GM18870 (cell line): Measurements from ENCODE around the gene EIF4H.
"Not testable (repeated sequence)": the region's sequence is repeated elsewhere in the genome, so short reads cannot be mapped to it uniquely, and the experiment has no call there.

Source experiments
- ATAC-seq: cut with Tn5 transposase; IDR thresholded peaks from one replicate; pipeline ENCODE4 v1.9.1; 2021; ENCODE audit warnings: moderate library complexity; ENCODE audit not compliant: unreplicated experiment

EIF4H gene

DNA sequence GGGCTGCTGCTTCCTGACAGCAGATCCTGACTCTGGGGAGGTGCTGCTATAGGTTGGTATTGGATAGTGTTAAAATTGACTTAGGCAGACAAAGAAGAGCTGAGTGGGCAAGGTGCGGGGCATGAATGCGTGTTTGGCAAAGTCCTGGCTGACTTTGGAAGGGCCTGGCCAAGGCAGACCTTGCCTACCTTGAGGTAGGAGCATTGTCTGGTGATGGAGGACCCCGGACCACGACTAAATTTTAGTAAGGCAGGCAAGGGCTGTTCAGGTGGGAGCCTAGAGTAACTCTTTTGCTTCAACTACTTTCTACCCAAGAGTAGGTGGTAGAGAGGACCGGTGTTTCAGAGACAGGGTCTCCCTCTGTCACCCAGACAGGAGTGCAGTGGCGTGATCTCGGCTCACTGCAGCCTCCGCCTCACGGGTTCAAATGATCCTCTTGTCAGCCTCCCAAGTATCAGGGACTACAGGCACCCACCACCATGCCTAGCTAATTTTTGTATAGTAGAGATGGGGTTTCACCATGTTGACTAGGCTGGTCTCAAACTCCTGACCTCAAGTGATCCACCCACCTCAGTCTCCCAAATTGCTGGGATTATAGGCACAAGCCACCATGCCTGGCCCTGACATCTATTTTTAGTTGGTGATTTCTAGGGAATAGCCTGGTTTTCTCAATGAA, 23.4 kb downstream of the EIF4H start:
- no peak for ATAC-seq

DNA sequence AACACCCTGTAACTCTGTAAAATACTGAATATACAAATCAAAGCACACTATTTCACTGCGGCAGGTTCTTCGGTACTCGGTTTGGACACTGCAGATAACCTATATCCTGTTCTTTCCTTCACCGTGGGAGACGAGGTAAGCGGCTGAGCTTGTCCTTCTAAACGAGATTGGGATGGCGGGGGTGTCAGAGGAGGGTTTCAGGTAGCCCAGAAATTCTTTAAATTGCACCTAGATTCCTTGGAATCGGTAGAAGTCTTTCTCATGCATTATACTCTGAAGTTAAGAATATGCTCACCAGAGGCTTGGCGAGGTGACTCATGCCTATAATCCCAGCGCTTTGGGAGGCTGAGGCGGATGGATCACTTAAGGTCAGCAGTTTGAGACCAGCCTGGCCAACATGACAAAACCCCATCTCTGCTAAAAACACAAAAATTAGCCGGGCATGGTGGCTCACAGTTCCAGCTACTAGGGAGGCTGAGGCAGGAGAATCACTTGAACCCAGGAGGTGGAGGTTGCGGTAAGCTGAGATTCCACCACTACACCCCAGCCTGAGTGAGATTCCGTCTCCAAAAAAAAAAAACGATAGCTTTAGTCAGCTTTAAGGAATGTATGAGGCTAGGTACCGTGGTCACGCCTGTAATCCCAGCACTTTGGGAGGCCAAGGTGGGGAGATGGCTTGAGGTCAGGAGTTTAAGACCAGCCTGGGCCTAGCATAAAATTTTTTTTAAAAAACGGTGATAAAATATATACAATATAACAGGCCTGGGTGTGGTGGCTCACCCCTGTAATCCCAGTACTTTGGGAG, 25.6 kb downstream of the EIF4H start:
- ATAC-seq = no peak

DNA sequence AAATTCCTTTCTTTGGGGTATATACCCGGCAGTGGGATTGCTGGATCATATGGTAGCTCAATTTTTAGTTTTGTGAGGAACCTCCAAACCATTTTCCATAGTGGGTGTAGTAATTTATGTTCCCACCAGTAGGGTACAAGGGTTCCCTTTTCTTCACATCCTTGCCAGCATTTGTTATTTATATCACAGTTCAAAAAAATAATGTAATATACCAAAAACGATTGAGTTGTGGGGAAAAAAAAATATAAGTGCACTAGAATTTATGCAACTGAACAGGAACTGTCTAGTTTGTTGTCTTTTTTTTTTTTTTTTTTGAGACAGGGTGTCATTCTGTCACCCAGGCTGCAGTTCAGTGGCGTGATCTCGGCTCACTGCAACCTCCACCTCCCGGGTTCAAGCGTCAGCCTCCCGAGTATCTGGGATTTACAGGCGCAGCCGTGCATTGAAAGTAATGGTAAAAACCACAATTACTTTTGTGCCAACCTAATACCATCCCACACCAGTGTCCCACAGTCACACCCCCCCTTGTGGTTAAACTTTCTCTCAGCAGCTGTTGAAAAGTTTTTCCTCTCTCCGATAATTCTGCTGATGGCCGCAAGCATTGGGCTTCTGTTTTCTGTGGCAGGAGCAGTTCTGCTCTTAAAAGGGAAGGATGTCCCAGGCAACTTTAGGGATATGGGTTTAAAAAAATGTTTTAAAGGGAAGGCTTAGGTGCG, 28.8 kb downstream of the EIF4H start:
- no peak for ATAC-seq

DNA sequence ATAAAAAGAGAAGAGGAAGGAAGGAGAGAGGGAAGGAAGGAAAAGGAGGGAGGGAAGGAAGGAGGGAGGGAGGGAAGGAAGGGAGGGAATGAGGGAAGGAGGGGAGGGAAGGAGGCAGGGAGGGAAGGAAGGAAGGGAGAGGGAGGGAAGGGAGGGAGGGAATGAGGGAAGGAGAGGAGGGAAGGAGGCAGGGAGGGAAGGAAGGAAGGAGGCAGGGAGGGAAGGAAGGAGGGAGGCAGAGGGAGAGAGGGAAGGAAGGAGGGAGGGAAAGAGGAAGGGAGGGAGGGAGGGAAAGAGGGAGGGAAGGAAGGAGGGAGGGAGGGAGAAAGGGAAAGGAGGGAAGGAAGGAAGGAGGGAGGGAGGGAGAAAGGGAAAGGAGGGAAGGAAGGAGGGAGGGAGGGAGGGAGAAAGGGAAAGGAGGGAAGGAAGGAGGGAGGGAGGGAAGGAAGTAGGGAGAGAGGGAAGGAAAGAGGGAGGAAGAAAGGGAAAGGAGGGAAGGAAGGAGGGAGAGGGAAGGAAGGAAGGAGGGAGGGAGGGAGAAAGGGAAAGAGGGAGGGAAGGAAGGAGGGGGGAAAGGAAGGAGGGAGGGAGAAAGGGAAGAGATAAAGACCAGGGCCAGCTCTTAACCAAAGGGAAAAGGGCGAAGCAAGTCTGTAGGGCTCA, 29.9 kb downstream of the EIF4H start:
- no peak for ATAC-seq

DNA sequence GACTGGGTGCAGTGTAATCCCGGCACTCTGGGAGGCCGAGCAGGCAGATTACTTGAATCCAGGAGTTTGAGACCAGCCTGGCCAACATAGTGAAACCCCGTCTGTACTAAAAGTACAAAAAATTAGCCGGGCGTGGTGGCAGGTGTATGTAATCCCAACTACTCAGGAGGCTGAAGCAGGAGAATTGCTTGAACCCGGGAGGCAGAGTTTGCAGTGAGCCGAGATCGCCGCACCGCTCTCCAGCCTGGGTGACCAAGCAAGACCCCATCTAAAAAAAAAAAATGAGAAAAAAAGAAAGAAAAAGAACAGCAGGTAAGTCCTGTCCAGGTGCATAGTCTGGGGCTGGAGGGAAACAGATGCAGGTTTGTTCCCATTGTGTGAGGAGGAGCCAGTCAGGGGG, 31.9 kb downstream of the EIF4H start:
- not testable (repeated sequence) for ATAC-seq

DNA sequence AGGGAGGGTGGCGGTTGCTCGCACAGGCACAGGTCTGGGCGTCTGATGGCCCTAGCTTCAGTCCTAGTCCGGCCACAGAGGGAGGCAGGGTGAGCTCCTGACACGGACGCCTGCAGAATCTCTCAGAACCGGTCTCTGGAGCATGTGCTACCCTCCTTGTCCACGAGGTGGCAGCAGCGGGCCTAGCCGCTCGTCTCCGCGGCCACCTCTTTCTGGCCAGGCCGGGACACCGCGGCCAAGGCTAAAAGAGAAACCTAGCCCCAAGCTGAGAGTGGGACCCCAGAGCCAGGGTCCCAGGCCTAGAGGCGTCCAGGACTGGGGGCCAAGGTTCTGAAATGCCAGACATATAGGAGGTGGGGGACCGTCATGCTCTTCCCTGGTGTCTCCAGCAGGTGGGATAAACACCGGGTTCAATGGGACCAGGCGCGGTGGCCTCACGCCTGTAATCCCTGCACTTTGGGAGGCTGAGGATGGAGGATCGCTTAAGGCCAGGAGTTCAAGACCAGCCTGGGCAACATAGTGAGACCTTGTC, 32.5 kb downstream of the EIF4H start:
- ATAC-seq = peak; percentile 40

DNA sequence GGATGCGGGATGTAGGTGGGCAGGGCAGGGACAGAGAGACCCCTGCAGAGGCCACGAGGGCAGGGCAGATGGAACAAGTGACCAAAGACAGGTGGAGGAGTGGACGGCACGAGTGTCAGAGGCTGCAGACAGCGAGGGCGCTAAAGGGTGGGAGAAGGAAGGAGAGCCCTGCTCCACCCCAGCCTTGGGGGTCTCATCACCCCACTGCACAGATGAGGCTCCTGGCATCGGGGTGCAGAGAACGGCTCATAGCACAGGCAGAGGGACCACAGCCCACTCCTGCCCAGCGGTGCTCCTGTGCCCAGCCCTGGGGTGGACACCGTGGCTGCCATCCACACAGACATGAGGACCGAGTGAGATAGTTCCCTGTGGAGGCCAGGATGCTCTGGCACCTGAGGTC, 33.4 kb downstream of the EIF4H start:
- ATAC-seq = no peak

DNA sequence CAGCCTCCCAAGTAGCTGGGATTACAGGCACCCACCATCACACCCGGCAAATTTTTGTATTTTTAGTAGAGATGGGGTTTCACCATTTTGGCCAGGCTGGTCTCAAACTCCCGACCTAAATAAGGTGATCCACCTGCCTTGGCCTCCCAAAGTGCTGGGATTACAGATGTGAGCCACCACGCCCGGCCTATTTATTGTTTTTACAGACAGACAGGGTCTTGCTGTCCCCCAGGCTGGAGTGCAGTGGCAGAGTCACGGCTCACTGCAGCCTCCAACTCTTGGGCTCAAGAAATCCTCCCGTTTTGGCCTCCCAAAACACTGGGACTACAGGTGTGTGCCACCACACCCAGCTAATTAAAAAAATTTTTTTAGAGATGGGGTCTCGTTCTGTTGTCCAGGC, 34.1 kb downstream of the EIF4H start:
- not testable (repeated sequence) for ATAC-seq

DNA sequence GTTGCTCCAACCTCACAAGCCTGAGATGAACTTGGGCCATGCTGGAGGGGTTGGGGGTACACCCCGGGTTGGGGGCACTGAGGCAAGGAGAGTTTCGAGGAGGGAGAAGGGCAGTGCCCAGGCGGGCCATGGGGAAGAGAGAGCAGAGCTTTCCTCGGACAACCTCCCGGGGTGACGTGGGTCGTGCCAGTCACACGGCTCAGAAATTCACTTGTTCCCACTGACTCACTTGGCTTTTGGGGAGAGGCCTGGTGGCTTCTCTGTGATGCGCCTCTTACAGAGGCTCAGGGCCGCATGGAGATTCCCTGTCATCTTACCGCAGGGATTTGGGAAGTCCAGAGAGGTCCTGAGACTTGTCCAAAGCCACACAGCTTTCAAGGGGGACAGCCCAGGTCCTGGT, 38.5 kb downstream of the EIF4H start:
- ATAC-seq = no peak

DNA sequence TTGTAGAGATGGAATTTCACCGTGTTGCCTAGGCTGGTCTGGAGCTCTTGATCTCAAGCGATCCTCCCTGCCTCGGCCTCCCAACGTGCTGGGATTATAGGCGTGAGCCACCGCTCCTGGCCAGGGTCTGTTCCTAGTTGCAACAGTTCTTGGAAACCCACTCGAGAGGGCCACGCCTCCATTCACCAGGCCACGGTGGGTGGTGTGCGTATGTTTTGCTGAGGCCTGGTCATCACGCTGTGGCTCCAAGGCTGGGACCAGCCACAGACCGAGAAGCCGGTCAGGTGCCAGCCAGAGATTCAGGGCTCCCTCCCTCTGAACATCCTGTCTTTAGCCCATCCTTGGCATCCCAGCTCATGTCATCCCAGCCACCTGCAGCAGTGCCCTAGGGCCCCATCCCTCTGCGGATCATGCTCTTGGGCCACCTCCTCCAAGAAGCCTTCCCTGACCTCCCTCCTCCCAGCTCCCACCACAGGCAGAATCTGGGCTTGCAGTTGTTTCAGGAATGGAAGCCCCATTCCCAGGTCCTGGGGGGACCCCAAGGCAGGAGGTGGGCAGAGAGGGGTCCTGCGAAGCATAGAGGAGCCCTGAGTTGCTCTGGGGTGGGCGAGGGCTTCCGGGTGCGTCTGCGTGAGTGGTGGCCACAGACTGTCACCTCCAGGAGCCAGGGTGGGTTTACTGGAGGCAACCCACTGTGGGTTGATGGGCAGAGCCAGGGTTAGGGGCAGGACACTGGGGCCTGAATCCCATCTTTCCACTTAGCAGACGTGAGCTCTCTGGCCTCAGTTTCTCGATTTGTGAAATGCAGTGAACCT, 40.9 kb downstream of the EIF4H start:
- ATAC-seq = no peak

DNA sequence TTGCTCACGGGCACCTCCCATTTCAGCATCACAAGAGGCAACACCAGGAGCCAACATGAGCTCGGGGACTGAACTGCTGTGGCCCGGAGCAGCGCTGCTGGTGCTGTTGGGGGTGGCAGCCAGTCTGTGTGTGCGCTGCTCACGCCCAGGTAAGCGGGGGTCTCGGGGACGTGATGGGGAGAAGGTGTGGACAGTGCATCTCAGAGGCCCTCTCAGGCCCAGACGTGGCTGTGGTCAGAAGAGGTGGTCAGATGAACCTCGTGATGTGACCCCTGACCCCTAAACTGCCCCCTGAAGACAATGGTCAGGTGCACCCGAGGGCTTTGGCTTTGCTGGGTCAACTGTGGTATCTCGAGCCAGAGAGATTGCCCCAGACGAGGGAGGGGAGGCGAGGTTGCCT, 41.8 kb downstream of the EIF4H start:
- ATAC-seq = no peak

DNA sequence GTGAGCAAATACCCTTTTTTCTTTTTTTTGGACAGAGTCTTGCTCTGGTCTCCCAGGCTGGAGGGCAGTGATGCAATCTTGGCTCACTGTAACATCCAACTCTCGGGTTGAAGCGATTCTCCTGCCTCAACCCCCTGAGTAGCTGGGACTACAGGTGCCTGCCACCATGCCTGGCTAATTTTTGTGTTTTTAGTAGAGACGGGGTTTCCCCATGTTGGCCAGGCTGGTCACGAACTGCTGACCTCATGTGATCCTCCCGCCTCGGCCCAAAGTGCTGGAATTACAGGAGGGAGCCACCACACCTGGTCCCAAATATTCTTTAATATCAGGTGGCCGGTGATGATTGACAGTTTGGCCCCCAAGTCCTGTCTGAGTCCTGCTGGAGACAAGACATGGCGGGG, 42.2 kb downstream of the EIF4H start:
- ATAC-seq = no peak

DNA sequence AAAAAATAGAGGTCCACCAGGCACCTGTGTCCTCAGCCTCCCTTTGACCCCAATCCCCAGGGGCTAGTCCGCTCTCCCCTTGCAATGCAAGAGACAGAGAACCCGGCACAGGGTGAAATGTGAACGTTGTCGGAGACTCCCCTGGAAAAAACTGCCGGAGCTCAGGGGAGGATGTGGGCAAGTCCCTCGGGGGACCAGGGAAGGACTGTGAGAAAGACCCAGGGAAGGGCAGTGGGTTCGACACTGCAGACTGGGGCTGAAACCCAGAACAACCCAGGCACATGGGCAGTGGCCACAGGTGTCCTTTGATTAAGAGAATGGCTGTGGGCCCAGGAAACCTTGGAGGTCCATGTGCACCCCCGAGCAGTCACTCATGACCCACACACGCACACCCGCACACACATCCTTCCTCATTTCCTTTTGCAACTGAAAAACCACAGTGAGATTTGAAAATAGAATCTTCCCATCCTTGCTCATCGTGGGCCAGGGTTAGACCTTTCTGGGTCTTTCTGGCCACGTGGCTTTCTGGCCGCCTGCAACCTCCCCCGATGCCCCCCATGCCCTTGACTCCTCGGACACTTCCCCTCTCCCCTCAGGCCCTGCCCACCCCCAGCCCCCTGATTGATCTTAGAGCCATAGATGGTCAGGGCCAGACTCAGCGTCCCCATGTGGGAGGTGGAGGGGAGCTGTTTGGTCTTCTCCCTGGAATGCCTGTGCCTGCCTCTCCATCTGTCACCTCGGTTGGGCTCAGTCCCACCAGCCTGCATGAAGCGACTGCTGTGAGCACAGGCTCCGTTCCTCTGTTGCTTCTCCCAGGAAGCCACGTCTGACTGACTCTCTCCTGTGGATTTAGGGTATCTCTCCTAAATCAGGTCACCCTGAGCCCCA, 43.5 kb downstream of the EIF4H start:
- no peak for ATAC-seq

DNA sequence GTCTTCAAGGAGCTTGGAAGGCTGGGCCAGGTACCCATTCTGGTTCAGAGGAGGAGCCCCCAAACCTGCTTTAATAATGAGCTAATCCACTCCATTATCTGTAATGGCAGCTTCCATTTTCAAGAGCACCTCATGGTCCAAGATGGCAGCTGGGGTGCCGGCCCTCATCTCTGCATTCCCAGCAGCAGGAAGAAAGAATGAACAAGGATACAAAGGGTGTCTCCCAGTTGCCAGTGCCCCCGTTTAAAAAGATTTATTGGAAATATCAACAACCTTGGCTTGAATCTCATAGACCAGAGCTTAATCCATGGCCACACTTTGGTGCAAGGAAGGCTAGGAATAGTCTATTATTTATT, 44.2 kb downstream of the EIF4H start:
- ATAC-seq = no peak

DNA sequence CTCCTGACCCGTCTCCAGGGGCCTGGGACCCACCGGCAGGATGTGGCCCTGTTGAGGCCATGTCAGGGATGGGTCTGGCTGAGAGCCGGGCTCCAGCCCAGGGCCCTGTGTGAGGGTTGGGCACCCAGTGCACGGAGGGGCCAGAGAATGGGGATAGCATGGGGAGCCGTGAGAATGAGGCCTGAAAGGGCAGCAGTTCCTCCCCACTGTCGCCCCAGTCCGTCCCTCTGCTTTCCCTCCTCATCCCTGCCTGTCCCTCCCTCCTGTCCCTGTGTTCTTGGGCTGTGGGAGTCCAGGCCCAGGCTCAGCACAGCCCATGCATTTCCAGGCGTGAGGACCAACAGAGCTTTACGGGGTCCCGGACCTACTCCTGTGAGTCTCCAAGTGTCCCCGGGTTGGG, 45.3 kb downstream of the EIF4H start:
- ATAC-seq = no peak

DNA sequence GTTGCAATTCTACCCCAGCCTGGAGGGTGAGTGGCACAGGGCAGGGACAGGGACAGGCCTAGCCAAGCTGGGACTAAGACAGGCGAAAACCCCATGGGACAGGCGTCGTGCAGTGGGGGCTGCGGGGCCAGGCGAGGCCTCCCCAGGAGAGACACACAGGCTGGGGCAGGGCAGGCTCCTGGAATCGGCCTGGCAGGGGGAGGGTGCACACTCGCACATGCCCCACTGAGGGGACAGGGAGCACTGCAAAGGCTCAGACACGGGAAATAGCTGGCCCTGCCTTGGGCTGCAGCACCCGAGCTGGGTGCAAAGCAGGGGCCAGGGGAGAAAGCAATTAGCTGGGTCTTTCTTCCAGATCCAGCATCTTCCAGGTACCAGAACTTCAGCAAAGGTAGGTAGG, 46.1 kb downstream of the EIF4H start:
- no peak for ATAC-seq

DNA sequence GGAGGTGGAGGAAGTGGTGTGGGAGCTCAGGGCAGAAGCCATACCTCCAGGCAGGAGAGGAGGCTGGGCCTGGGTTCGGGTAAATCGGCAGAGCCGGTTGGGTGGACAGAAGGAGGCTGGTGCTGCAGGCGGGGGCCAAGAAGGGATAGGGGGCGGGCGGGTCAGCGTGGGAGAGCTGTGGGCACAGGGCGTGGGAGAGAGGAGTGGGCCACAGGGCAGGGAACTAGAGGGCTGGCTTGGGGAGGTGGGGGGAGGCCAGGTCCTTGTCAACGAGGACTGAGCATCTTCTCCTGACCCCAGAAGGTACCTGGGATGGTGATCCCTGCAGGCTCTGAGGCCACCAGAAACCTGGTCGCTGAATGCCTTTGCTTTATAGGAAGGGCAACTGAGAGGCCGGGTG, 47.6 kb downstream of the EIF4H start:
- ATAC-seq = no peak

DNA sequence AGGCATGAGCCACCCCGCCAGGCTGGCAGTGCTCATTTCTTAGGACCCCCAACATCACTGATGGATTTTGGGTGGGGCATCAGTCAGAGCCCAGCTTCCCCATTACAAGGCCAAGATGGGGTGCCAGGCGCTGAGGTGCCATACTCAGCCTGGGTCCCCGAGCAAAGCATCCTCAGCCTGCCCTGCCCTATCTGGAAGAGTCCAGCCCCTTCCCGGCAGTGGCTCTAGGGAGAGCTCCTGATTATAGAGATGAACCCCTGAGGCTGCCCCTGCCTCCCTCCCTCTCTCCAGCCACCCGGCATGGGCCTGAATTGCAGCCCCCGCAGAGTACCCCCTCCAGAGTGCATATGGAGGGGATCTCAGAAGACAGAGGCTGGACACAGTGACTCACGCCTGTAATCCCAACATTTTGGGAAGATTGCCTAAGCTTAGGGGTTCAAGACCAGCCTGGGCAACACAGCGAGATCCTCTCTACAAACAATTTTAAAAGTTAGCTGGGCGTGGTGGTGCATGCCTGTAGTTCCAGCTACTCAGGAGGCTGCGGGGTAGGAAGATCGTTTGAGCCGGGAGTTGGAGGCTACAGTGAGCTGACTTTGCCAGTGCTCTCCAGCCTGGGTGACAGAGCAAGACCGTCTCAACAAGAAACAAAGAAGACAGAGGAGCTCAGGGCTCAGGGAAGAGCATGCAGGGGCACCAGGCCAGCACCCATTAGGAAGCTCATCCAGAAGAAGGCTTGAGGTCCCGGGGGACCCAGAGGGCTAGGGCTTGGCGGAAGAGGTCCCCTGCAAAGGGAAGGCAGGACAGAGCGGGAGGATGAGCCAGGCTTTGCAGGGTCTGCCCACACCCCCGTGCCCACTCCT, 48.9 kb downstream of the EIF4H start:
- ATAC-seq = no peak
